ENCODE data around the gene WRAP73. TPM values are rescaled to one million over a fixed set of nuclear protein-coding genes. Genes with fewer than 3 reads are reported as not detected.

The WRAP73 gene
- total RNA-seq, 2 experiments from 2014 or later, result 22.3 to 22.7 TPM

DNA sequence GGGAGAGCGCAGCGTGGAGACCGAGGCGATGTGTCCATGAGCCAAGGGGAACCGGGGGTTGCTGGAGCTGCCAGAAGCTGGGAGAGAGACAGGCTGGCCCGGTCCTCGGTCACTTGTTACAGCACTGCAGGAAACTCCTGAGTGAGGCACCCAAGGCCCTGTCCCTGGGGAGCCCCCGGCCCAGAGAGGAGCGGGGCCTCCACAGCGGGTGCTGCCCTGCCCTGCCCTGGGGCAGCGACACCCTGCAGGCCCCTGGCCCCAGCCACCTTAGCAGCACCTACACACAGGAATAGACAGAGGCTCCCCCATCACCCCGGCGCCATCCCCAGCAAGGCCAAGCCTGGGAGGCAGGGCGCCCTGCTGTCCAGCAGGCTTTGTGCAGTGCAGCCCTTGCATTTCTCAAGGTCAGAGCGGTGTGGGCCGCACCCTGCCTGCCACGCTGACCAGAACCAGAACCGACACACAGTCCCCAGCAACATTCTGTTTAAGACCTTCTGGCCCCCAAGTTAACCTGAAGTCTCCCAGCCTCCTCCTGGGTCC, 32.0 kb downstream of the WRAP73 start:
- H3K4me1 ChIP-seq (ENCODE audit: insufficient read depth, low read length), result peaks cover 17% of the 10 kb centered on the region
- Mint-ChIP-seq H3K27me3 (peaks cover 26% of the 10 kb centered on the region), H3K4me3 (no peak overlapping the region), H3K4me1 (ENCODE audit: low read depth) (peaks cover 29% of the 10 kb centered on the region), H3K9me3 (no peaks in the 10 kb centered on the region), H3K36me3 (ENCODE audit: low read depth) (no peaks in the 10 kb centered on the region), H3K27ac (no peak overlapping the region)
- H3K4me3 ChIP-seq (ENCODE audit: low read length), result no peak overlapping the region
- H3K27ac ChIP-seq (ENCODE audit: low read depth in 1 of 2, low read length in 2 of 2), result no peak overlapping the region
- DNase-seq (no peak), ATAC-seq (ENCODE audit: poor library complexity) (no peak)
- H3K9me3 ChIP-seq (ENCODE audit: control insufficient read depth in 1 of 2, insufficient read depth in 1 of 2, low read length in 2 of 2), result no peaks in the 10 kb centered on the region
- H3K36me3 ChIP-seq (ENCODE audit: insufficient read depth, low read length), result peaks cover 3% of the 10 kb centered on the region
- ChIA-PET POLR2A (no interaction called here), CTCF (interaction anchor here (1.4 kb wide), 1 partner anchor 127 kb away, joined by 12 read pairs; no protein-coding TSS in a partner anchor)
- intact Hi-C loops (cut with DNase I, micrococcal nuclease), result no loop called here
- peaks cover 0 to 2% of the 10 kb centered on the region in 2 experiments for H3K27me3 ChIP-seq (ENCODE audit: control insufficient read depth in 1 of 2, insufficient read depth in 2 of 2, low read length in 2 of 2)
- TF ChIP-seq, protein P1, sequence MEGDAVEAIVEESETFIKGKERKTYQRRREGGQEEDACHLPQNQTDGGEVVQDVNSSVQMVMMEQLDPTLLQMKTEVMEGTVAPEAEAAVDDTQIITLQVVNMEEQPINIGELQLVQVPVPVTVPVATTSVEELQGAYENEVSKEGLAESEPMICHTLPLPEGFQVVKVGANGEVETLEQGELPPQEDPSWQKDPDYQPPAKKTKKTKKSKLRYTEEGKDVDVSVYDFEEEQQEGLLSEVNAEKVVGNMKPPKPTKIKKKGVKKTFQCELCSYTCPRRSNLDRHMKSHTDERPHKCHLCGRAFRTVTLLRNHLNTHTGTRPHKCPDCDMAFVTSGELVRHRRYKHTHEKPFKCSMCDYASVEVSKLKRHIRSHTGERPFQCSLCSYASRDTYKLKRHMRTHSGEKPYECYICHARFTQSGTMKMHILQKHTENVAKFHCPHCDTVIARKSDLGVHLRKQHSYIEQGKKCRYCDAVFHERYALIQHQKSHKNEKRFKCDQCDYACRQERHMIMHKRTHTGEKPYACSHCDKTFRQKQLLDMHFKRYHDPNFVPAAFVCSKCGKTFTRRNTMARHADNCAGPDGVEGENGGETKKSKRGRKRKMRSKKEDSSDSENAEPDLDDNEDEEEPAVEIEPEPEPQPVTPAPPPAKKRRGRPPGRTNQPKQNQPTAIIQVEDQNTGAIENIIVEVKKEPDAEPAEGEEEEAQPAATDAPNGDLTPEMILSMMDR (IDR thresholded peaks at IDR 0.05), result no peak

DNA sequence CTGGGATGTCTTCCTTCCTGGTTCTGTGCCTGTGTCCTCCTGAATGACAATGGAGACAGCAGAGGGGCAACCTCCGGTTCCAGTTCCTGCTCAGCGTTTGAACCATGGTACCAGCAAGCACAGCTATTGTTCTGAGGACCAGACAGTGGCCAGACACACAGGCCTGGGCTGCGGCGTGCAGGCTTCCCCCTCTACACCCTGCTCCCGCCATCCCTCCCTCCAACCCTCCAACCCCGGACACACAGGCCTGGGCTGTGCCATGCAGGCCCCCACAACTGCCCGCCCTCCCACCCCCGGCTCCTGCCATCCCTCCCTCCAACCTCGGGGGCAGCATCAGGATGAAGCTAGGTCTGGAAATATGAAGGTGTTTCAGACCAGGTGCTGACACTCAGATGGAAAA, 33.0 kb downstream of the WRAP73 start:
- Histone ChIP-seq H3K27me3 (ENCODE audit: control insufficient read depth in 1 of 2, insufficient read depth in 2 of 2, low read length in 2 of 2) (peaks cover 7% of the 10 kb centered on the region in 2 experiments), H3K4me3 (ENCODE audit: low read length) (no peak overlapping the region), H3K36me3 (ENCODE audit: insufficient read depth, low read length) (no peaks in the 10 kb centered on the region), H3K9me3 (ENCODE audit: control insufficient read depth in 1 of 2, insufficient read depth in 1 of 2, low read length in 2 of 2) (no peaks in the 10 kb centered on the region), H3K27ac (ENCODE audit: low read depth in 1 of 2, low read length in 2 of 2) (no peak overlapping the region), H3K4me1 (ENCODE audit: insufficient read depth, low read length) (peaks cover 15% of the 10 kb centered on the region)
- Mint-ChIP-seq H3K36me3 (ENCODE audit: low read depth) (no peaks in the 10 kb centered on the region), H3K4me3 (no peak overlapping the region), H3K27me3 (peaks cover 33% of the 10 kb centered on the region), H3K9me3 (no peaks in the 10 kb centered on the region), H3K27ac (no peak overlapping the region), H3K4me1 (ENCODE audit: low read depth) (peaks cover 27% of the 10 kb centered on the region)
- TF ChIP-seq, protein P1 (IDR thresholded peaks at IDR 0.05), result no peak
- intact Hi-C loops (cut with DNase I, micrococcal nuclease), result no loop called here
- no peak for ATAC-seq (ENCODE audit: poor library complexity)
- ChIA-PET CTCF (no interaction called here), POLR2A (no interaction called here)
- DNase-seq, result no peak

DNA sequence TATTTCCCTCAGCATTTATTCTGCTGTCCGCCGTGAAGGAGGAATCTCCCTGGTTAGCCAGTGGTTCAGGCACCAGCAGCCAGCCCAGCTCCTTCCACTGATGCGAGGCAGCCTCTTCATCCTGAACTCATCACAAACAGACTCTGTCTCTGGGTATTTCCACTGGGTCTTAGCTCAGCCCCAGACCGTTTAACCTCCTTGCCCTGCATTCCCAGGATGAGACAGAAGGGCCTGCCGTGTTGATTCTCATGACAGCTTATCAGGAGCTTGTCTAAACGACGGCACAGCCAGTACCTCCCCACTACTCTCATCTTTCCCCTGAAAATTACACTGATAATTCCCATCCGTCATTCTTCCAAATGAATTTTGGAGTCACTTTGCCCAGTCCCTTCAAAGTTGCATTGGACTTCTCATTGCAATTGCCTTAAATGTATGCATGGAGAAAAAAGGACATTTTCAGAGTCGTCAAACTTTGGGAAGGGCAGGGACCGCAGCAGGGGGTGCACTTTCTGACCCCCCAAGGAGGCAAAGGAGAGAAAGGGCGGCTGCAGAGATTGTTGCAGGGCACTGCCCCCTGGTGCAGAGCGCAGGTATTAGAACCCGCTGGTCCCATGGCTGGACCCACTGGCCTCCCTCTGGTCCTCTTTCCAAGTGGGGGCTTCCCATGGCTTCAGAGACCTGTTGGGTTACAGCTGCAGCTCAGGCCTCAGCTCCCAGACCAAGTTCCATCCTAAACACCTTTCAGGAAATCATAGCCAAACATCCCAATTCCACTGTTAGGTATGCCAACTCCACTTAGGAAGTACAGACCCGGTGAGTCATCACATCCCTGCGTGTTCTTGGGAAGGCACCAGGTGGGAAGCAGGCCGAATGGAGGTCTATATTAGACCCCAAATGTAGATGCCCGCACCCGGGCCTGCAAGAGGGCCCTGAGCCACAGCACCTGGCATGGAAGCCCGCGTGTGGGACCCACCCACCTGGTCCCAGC, 34.9 kb downstream of the WRAP73 start:
- no peak overlapping the region for H3K27ac ChIP-seq (ENCODE audit: low read depth in 1 of 2, low read length in 2 of 2)
- ChIA-PET POLR2A (no interaction called here), CTCF (interaction anchor here (1.0 to 1.2 kb wide), 2 partner anchors 33 to 162 kb away, joined by 3 to 5 read pairs; no protein-coding TSS in a partner anchor)
- Mint-ChIP-seq H3K27ac (no peak overlapping the region), H3K27me3 (peaks cover 42% of the 10 kb centered on the region), H3K36me3 (ENCODE audit: low read depth) (no peaks in the 10 kb centered on the region), H3K9me3 (no peaks in the 10 kb centered on the region), H3K4me3 (no peak overlapping the region), H3K4me1 (ENCODE audit: low read depth) (peaks cover 28% of the 10 kb centered on the region)
- TF ChIP-seq, protein P1 (IDR thresholded peaks at IDR 0.05), result peak; percentile 49
- H3K4me3 ChIP-seq (ENCODE audit: low read length), result no peak overlapping the region
- H3K27me3 ChIP-seq (ENCODE audit: control insufficient read depth in 1 of 2, insufficient read depth in 2 of 2, low read length in 2 of 2), result peaks cover 11 to 13% of the 10 kb centered on the region in 2 experiments
- peaks cover 0 to 4% of the 10 kb centered on the region in 2 experiments for H3K9me3 ChIP-seq (ENCODE audit: control insufficient read depth in 1 of 2, insufficient read depth in 1 of 2, low read length in 2 of 2)
- peaks cover 24% of the 10 kb centered on the region for H3K4me1 ChIP-seq (ENCODE audit: insufficient read depth, low read length)
- intact Hi-C loops (cut with DNase I, micrococcal nuclease), result loop anchor here in 1 of 2 experiments (1.0 kb wide), 1 partner anchor 50 kb away; no protein-coding TSS in a partner anchor
- no peaks in the 10 kb centered on the region for H3K36me3 ChIP-seq (ENCODE audit: insufficient read depth, low read length)
- DNase-seq, result peak in 4 of 14 experiments; percentile 16 to 40 (median 26)
- no peak for ATAC-seq (ENCODE audit: poor library complexity)
